ENCODE measurements around the gene DAB2IP.
"Not testable (repeated sequence)": the region's sequence is repeated elsewhere in the genome, so short reads cannot be mapped to it uniquely, and the experiment has no call there.

DAB2IP gene

GRCh38 chr9:121626012-121626411 is 25.4 kb upstream of the DAB2IP start:
- no peak for DNase-seq (ENCODE audit: low read depth)

- DNase-seq (ENCODE audit: low read depth), result no peak
Measured at GRCh38 chr9:121627427-121627826, 24.0 kb upstream of the DAB2IP start.

- no peak for DNase-seq (ENCODE audit: low read depth)
Measured at GRCh38 chr9:121628401-121628800, 23.0 kb upstream of the DAB2IP start.

GRCh38 chr9:121631115-121631514 is 20.3 kb upstream of the DAB2IP start:
- DNase-seq (ENCODE audit: low read depth), result no peak

- no peak for DNase-seq (ENCODE audit: low read depth)
Measured at GRCh38 chr9:121631978-121632418, 19.4 kb upstream of the DAB2IP start.

- DNase-seq (ENCODE audit: low read depth), result no peak
Measured at GRCh38 chr9:121633119-121633714, 18.2 kb upstream of the DAB2IP start.

GRCh38 chr9:121633736-121634135 is 17.7 kb upstream of the DAB2IP start:
- no peak for DNase-seq (ENCODE audit: low read depth)

GRCh38 chr9:121634329-121635261 is 16.8 kb upstream of the DAB2IP start:
- no peak for DNase-seq (ENCODE audit: low read depth)

GRCh38 chr9:121635300-121635876 is 16.0 kb upstream of the DAB2IP start:
- DNase-seq (ENCODE audit: low read depth), result no peak

- no peak for DNase-seq (ENCODE audit: low read depth)
Measured at GRCh38 chr9:121636341-121636865, 15.0 kb upstream of the DAB2IP start.

GRCh38 chr9:121636978-121637712 is 14.3 kb upstream of the DAB2IP start:
- DNase-seq (ENCODE audit: low read depth), result no peak

GRCh38 chr9:121637713-121638220 is 13.7 kb upstream of the DAB2IP start:
- DNase-seq (ENCODE audit: low read depth), result no peak

GRCh38 chr9:121638399-121638798 is 13.0 kb upstream of the DAB2IP start:
- no peak for DNase-seq (ENCODE audit: low read depth)

- DNase-seq (ENCODE audit: low read depth), result no peak
Measured at GRCh38 chr9:121638901-121639592, 12.4 kb upstream of the DAB2IP start.

- DNase-seq (ENCODE audit: low read depth), result no peak
Measured at GRCh38 chr9:121639619-121640018, 11.8 kb upstream of the DAB2IP start.

- DNase-seq (ENCODE audit: low read depth), result no peak
Measured at GRCh38 chr9:121640076-121640475, 11.4 kb upstream of the DAB2IP start.

GRCh38 chr9:121640491-121641223 is 10.8 kb upstream of the DAB2IP start:
- DNase-seq (ENCODE audit: low read depth), result no peak

GRCh38 chr9:121641224-121641611 is 10.2 kb upstream of the DAB2IP start:
- no peak for DNase-seq (ENCODE audit: low read depth)

GRCh38 chr9:121642758-121643157 is 8.7 kb upstream of the DAB2IP start:
- no peak for DNase-seq (ENCODE audit: low read depth)

GRCh38 chr9:121643473-121643872 is 8.0 kb upstream of the DAB2IP start:
- DNase-seq (ENCODE audit: low read depth), result no peak

GRCh38 chr9:121644040-121644439 is 7.4 kb upstream of the DAB2IP start:
- not testable (repeated sequence) for DNase-seq (ENCODE audit: low read depth)
